Eye (tissue), 1 donor: ENCODE measurements around the gene TXNL4B.
A peak's percentile ranks its signal among the peaks of the same experiment; 100 is the strongest.

ENCODE experiments used
- DNase-seq: peaks from one replicate; pipeline ENCODE4 v3.0.0-alpha.2; 2015

TXNL4B gene

GRCh38 chr16:72093448-72094265, at the start of gene TXNL4B, which contains the start of gene DHX38:
TSS of gene TXNL4B (minus strand) at chr16:72093620. CDS start at chr16:72090749, 2,871 bp downstream.
TSS of gene DHX38 (plus strand) at chr16:72093847. CDS start at chr16:72096158, 2,311 bp downstream.
- DNase-seq = peak; percentile 99

- DNase-seq = no peak
Observed at GRCh38 chr16:72142476-72142875, 49.1 kb upstream of the TXNL4B start.

GRCh38 chr16:72139908-72140307, 46.5 kb upstream of the TXNL4B start:
- no peak for DNase-seq

- DNase-seq = no peak
Observed at GRCh38 chr16:72138064-72138572, 44.7 kb upstream of the TXNL4B start.

- no peak for DNase-seq
Observed at GRCh38 chr16:72137380-72138063, 44.1 kb upstream of the TXNL4B start.

- no peak for DNase-seq
Observed at GRCh38 chr16:72134507-72134906, 41.1 kb upstream of the TXNL4B start.

GRCh38 chr16:72132726-72133125, 39.3 kb upstream of the TXNL4B start:
- DNase-seq = no peak

- DNase-seq = no peak
Observed at GRCh38 chr16:72131036-72131435, 37.6 kb upstream of the TXNL4B start.

- DNase-seq = no peak
Observed at GRCh38 chr16:72129976-72130656, 36.7 kb upstream of the TXNL4B start.

GRCh38 chr16:72128701-72129100, 35.3 kb upstream of the TXNL4B start:
- no peak for DNase-seq

- DNase-seq = peak; percentile 65
Observed at GRCh38 chr16:72126429-72126765, 33.0 kb upstream of the TXNL4B start.

GRCh38 chr16:72125635-72126428, 32.4 kb upstream of the TXNL4B start:
- no peak for DNase-seq

- peak; percentile 90 for DNase-seq
Observed at GRCh38 chr16:72124761-72125634, 31.6 kb upstream of the TXNL4B start.

- DNase-seq = no peak
Observed at GRCh38 chr16:72124148-72124547, 30.7 kb upstream of the TXNL4B start.

- no peak for DNase-seq
Observed at GRCh38 chr16:72123426-72123825, 30.0 kb upstream of the TXNL4B start.

GRCh38 chr16:72122916-72123315, 29.5 kb upstream of the TXNL4B start:
- no peak for DNase-seq

GRCh38 chr16:72122308-72122707, 28.9 kb upstream of the TXNL4B start:
- DNase-seq = no peak

- DNase-seq = no peak
Observed at GRCh38 chr16:72120026-72120425, 26.6 kb upstream of the TXNL4B start.

GRCh38 chr16:72113616-72113945, 20.2 kb upstream of the TXNL4B start:
- no peak for DNase-seq

- no peak for DNase-seq
Observed at GRCh38 chr16:72112906-72113615, 19.6 kb upstream of the TXNL4B start.

GRCh38 chr16:72112452-72112792, 19.0 kb upstream of the TXNL4B start:
- no peak for DNase-seq
